Suprapubic skin (tissue), 4 donors: Measurements from ENCODE around the gene CSRNP3. TPM values are rescaled to one million over a fixed set of nuclear protein-coding genes. Genes with fewer than 3 reads are reported as not detected.

Source experiments
- DNase-seq, 2 donors: peaks; one replicate each; pipeline ENCODE4 v3.0.0-alpha.2; 2019; ENCODE audit warnings: low spot score in 2 of 2
- H3K27ac ChIP-seq: fragments of 200-600 bp; sonication (generic); one replicate; pipeline ENCODE4 v1.5.1; 2019
- H3K27me3 ChIP-seq: fragments of 200-600 bp; sonication (generic); one replicate; pipeline ENCODE4 v1.5.1; 2019
- H3K36me3 ChIP-seq: fragments of 200-600 bp; sonication (generic); one replicate; pipeline ENCODE4 v1.5.1; 2019
- H3K4me1 ChIP-seq: fragments of 200-600 bp; sonication (generic); one replicate; pipeline ENCODE4 v1.5.1; 2019
- H3K4me3 ChIP-seq: fragments of 200-600 bp; sonication (generic); one replicate; pipeline ENCODE4 v1.5.1; 2019; ENCODE audit warnings: mild to moderate bottlenecking
- H3K9me3 ChIP-seq: fragments of 200-600 bp; sonication (generic); one replicate; pipeline ENCODE4 v1.5.1; 2019
- CTCF ChIP-seq, 2 donors: fragments of 200-600 bp in 1 of 2; fragments of 450-650 bp in 1 of 2; sonication (generic) in 1 of 2; IDR thresholded peaks; one replicate each; pipeline ENCODE4 v1.5.1; 2016 to 2019; ENCODE audit warnings: antibody characterized with exemption in 2 of 2, mild to moderate bottlenecking in 1 of 2, moderate library complexity in 1 of 2
- EP300 ChIP-seq: sonication (generic); formaldehyde crosslinking; IDR thresholded peaks from one replicate; pipeline ENCODE4 v1.6.1; 2017; ENCODE audit warnings: antibody characterized with exemption
- POLR2A ChIP-seq, 2 donors: fragments of 450-650 bp; IDR thresholded peaks; one replicate each; pipeline ENCODE4 v1.6.1; 2017; ENCODE audit warnings: antibody characterized with exemption in 2 of 2, mild to moderate bottlenecking in 2 of 2, moderate library complexity in 2 of 2
- POLR2AphosphoS5 ChIP-seq, 3 donors: sonication (generic); formaldehyde crosslinking; IDR thresholded peaks; one replicate each; pipeline ENCODE4 v1.6.1; 2017; ENCODE audit warnings: antibody characterized with exemption in 3 of 3
- whole genome bisulfite sequencing: methylation state at CpG from one replicate; pipeline ENCODE4 v1.1.5; 2018; 5-methylcytosine and 5-hydroxymethylcytosine counted together
- total RNA-seq, 4 donors: library from RNA; depleted of rRNA; stranded (reverse); fragments of >200 nt; gene quantifications; one replicate each; pipeline ENCODE4 v1.1.0, GENCODE V29; 2016

Gene CSRNP3
- total RNA-seq, 4 donors from 2014 or later = 1.3 to 7.2 (median 4.3) TPM

GRCh38 chr2:165630236-165630635 lies 160.7 kb downstream of the CSRNP3 start:
- Histone ChIP-seq H3K9me3 (no peaks in the 10 kb centered on the region), H3K4me3 (no peak overlapping the region), H3K27me3 (no peaks in the 10 kb centered on the region), H3K36me3 (no peaks in the 10 kb centered on the region), H3K27ac (no peak overlapping the region), H3K4me1 (peaks cover 5% of the 10 kb centered on the region)
- WGBS = 78% methylated on average over 3 of the region's 3 CpGs
- TF ChIP-seq POLR2A (IDR thresholded peaks at IDR 0.05) = no peak
- TF ChIP-seq POLR2AphosphoS5 (IDR thresholded peaks at IDR 0.05) = no peak
- TF ChIP-seq CTCF (IDR thresholded peaks at IDR 0.05) = no peak
- TF ChIP-seq EP300 = no peak
- no peak for DNase-seq

GRCh38 chr2:165631089-165631488 lies 161.6 kb downstream of the CSRNP3 start:
- no peak overlapping the region for H3K4me3 ChIP-seq
- no peak overlapping the region for H3K27ac ChIP-seq
- H3K36me3 ChIP-seq = no peaks in the 10 kb centered on the region
- no peak for DNase-seq
- TF ChIP-seq POLR2AphosphoS5 (IDR thresholded peaks at IDR 0.05) (no peak), POLR2A (IDR thresholded peaks at IDR 0.05) (no peak), CTCF (IDR thresholded peaks at IDR 0.05) (no peak), EP300 (no peak)
- H3K27me3 ChIP-seq = no peaks in the 10 kb centered on the region
- 86% methylated on average over 4 of the region's 4 CpGs for WGBS
- peaks cover 9% of the 10 kb centered on the region for H3K4me1 ChIP-seq
- H3K9me3 ChIP-seq = no peaks in the 10 kb centered on the region

GRCh38 chr2:165632594-165632993 lies 163.1 kb downstream of the CSRNP3 start:
- H3K4me3 ChIP-seq = no peak overlapping the region
- no peak for TF ChIP-seq POLR2AphosphoS5 (IDR thresholded peaks at IDR 0.05)
- TF ChIP-seq POLR2A (IDR thresholded peaks at IDR 0.05) = no peak
- TF ChIP-seq EP300 = no peak
- no peak for TF ChIP-seq CTCF (IDR thresholded peaks at IDR 0.05)
- H3K9me3 ChIP-seq = no peaks in the 10 kb centered on the region
- no peak overlapping the region for H3K27ac ChIP-seq
- H3K27me3 ChIP-seq = no peaks in the 10 kb centered on the region
- no peak for DNase-seq
- H3K4me1 ChIP-seq = peaks cover 9% of the 10 kb centered on the region
- 90% methylated on average over 2 of the region's 2 CpGs for WGBS
- H3K36me3 ChIP-seq = no peaks in the 10 kb centered on the region

- H3K27ac ChIP-seq = no peak overlapping the region
- no peak for DNase-seq
- H3K4me1 ChIP-seq = peaks cover 9% of the 10 kb centered on the region
- 88% methylated on average over 3 of the region's 3 CpGs for WGBS
- H3K36me3 ChIP-seq = no peaks in the 10 kb centered on the region
- TF ChIP-seq POLR2AphosphoS5 (IDR thresholded peaks at IDR 0.05) (no peak), EP300 (no peak), CTCF (IDR thresholded peaks at IDR 0.05) (no peak), POLR2A (IDR thresholded peaks at IDR 0.05) (no peak)
- no peaks in the 10 kb centered on the region for H3K27me3 ChIP-seq
- H3K4me3 ChIP-seq = no peak overlapping the region
- no peaks in the 10 kb centered on the region for H3K9me3 ChIP-seq
These were observed 163.9 kb downstream of the CSRNP3 start for GRCh38 chr2:165633431-165633830.

GRCh38 chr2:165634282-165634681 lies 164.8 kb downstream of the CSRNP3 start:
- TF ChIP-seq POLR2A (IDR thresholded peaks at IDR 0.05) (no peak), EP300 (no peak), POLR2AphosphoS5 (IDR thresholded peaks at IDR 0.05) (no peak), CTCF (IDR thresholded peaks at IDR 0.05) (no peak)
- no peaks in the 10 kb centered on the region for H3K27me3 ChIP-seq
- no peak overlapping the region for H3K4me3 ChIP-seq
- H3K27ac ChIP-seq = no peak overlapping the region
- 95% methylated on average over 4 of the region's 4 CpGs for WGBS
- no peaks in the 10 kb centered on the region for H3K36me3 ChIP-seq
- DNase-seq = no peak
- H3K4me1 ChIP-seq = peaks cover 9% of the 10 kb centered on the region
- no peaks in the 10 kb centered on the region for H3K9me3 ChIP-seq
